Left renal pelvis (tissue), 4 donors: ENCODE data around the gene MAGOH. TPM values are rescaled to one million over a fixed set of nuclear protein-coding genes. Genes with fewer than 3 reads are reported as not detected.
"Not testable (repeated sequence)": the region's sequence is repeated elsewhere in the genome, so short reads cannot be mapped to it uniquely, and the experiment has no call there.

Experiments used
- DNase-seq, 4 donors: peaks; one replicate each; pipeline ENCODE4 v3.0.0-alpha.2; 2013; ENCODE audit warnings: low read depth in 4 of 4, low spot score in 3 of 4
- polyA plus RNA-seq, 4 donors: library from polyadenylated mRNA; unstranded; fragments of 120-200 nt; gene quantifications; one replicate each; pipeline ENCODE4 v1.2.1, GENCODE V29; 2013; ENCODE audit not compliant: insufficient read length in 4 of 4

Gene MAGOH
- polyA plus RNA-seq, result 100 to 1,000 TPM in 1 of 4 donors, 10 to 100 TPM in 3; 72.4 to 103 (median 87.3) TPM

GRCh38 chr1:53238197-53239155, at the start of gene MAGOH:
Gene MAGOH (minus strand): TSS chr1:53238518. CDS start chr1:53238448, 70 bp downstream.
- DNase-seq, result peak; percentile 83 to 90 (median 86)

- no peak for DNase-seq
These were observed 48.6 kb upstream of the MAGOH start for GRCh38 chr1:53286955-53287354.

GRCh38 chr1:53285969-53286760, 47.8 kb upstream of the MAGOH start:
- DNase-seq, result no peak

- no peak for DNase-seq
These were observed 47.2 kb upstream of the MAGOH start for GRCh38 chr1:53285546-53285945.

GRCh38 chr1:53284224-53285020, 46.1 kb upstream of the MAGOH start:
- DNase-seq, result no peak

GRCh38 chr1:53283156-53283555, 44.8 kb upstream of the MAGOH start:
- not testable (repeated sequence) for DNase-seq

- DNase-seq, result no peak
These were observed 42.8 kb upstream of the MAGOH start for GRCh38 chr1:53281133-53281532.

- no peak for DNase-seq
These were observed 42.2 kb upstream of the MAGOH start for GRCh38 chr1:53280496-53280895.

- DNase-seq, result no peak
These were observed 41.2 kb upstream of the MAGOH start for GRCh38 chr1:53279296-53280200.

GRCh38 chr1:53278298-53278725, 40.0 kb upstream of the MAGOH start:
- no peak for DNase-seq

GRCh38 chr1:53277326-53277725, 39.0 kb upstream of the MAGOH start:
- no peak for DNase-seq

- DNase-seq, result no peak
These were observed 38.6 kb upstream of the MAGOH start for GRCh38 chr1:53276902-53277281.

GRCh38 chr1:53276153-53276901, 38.0 kb upstream of the MAGOH start:
- DNase-seq, result no peak

GRCh38 chr1:53275566-53275965, 37.2 kb upstream of the MAGOH start:
- DNase-seq, result no peak

- no peak for DNase-seq
These were observed 36.3 kb upstream of the MAGOH start for GRCh38 chr1:53274541-53275185.

GRCh38 chr1:53274026-53274425, 35.7 kb upstream of the MAGOH start:
- DNase-seq, result no peak

- no peak for DNase-seq
These were observed 35.2 kb upstream of the MAGOH start for GRCh38 chr1:53273526-53273925.

- no peak for DNase-seq
These were observed 34.0 kb upstream of the MAGOH start for GRCh38 chr1:53272349-53272748.
